Keratinocyte (primary cell): Measurements from ENCODE around the gene IFT172.

Experiments used
- CTCF ChIP-seq, 3 experiments: IDR thresholded peaks in 1 of 3; conservative IDR thresholded peaks in 1 of 3; optimal IDR thresholded peaks in 1 of 3; 2 replicates in 2 of 3; 3 replicates in 1 of 3; pipeline versions ENCODE3 to v1.5.1; 2011; ENCODE audit warnings: low read length in 3 of 3, mild to moderate bottlenecking in 3 of 3, moderate library complexity in 2 of 3, control low read depth in 1 of 3, inconsistent platforms in 1 of 3; ENCODE audit not compliant: insufficient read depth in 2 of 3; ENCODE audit errors: extremely low read depth in 1 of 3
- EZH2 ChIP-seq: IDR thresholded peaks from one replicate; pipeline ENCODE4 v1.6.1; 2012; ENCODE audit warnings: inconsistent platforms, mild to moderate bottlenecking, low read length, moderate library complexity

GRCh38 chr2:27398962-27399361 lies 90.6 kb downstream of the IFT172 start:
- no peak for TF ChIP-seq EZH2
- no peak for TF ChIP-seq CTCF (optimal IDR thresholded peaks at IDR 0.05 in 1 of 3, IDR thresholded peaks at IDR 0.05 in 1 of 3, conservative IDR thresholded peaks at IDR 0.05 in 1 of 3; ENCODE audit: extremely low read depth in 1 of 3, insufficient read depth in 2 of 3, low read length in 3 of 3)
